Stomach (tissue), 4 donors: ENCODE data around the gene DLG5.

Source experiments
- EP300 ChIP-seq: sonication (generic); formaldehyde crosslinking; IDR thresholded peaks from one replicate; pipeline ENCODE4 v1.6.1; 2017; ENCODE audit warnings: antibody characterized with exemption
- POLR2AphosphoS5 ChIP-seq, 3 donors: sonication (generic); formaldehyde crosslinking; IDR thresholded peaks; one replicate each; pipeline ENCODE4 v1.6.1; 2016; ENCODE audit warnings: antibody characterized with exemption in 3 of 3
- TF ChIP-seq, protein P1 (sequence below), 7 experiments: fragments of 450-650 bp in 4 of 7; fragments of 200-600 bp in 3 of 7; sonication (generic) in 3 of 7; IDR thresholded peaks; one replicate each; pipeline ENCODE4 v1.5.1; 2016 to 2019; ENCODE audit warnings: antibody characterized with exemption in 7 of 7, control low read depth in 2 of 7, mild to moderate bottlenecking in 1 of 7

- TF ChIP-seq, protein P1, sequence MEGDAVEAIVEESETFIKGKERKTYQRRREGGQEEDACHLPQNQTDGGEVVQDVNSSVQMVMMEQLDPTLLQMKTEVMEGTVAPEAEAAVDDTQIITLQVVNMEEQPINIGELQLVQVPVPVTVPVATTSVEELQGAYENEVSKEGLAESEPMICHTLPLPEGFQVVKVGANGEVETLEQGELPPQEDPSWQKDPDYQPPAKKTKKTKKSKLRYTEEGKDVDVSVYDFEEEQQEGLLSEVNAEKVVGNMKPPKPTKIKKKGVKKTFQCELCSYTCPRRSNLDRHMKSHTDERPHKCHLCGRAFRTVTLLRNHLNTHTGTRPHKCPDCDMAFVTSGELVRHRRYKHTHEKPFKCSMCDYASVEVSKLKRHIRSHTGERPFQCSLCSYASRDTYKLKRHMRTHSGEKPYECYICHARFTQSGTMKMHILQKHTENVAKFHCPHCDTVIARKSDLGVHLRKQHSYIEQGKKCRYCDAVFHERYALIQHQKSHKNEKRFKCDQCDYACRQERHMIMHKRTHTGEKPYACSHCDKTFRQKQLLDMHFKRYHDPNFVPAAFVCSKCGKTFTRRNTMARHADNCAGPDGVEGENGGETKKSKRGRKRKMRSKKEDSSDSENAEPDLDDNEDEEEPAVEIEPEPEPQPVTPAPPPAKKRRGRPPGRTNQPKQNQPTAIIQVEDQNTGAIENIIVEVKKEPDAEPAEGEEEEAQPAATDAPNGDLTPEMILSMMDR (IDR thresholded peaks at IDR 0.05): no peak
- no peak for TF ChIP-seq POLR2AphosphoS5 (IDR thresholded peaks at IDR 0.05)
- TF ChIP-seq EP300: no peak
Measured at GRCh38 chr10:77810446-77811335, 115.9 kb downstream of the DLG5 start.
